Measurements from ENCODE around the gene ZNF618. TPM values are rescaled to one million over a fixed set of nuclear protein-coding genes. Genes with fewer than 3 reads are reported as not detected.

The ZNF618 gene
- total RNA-seq, 2 donors from 2014 or later = 4.6 to 11.3 TPM

DNA sequence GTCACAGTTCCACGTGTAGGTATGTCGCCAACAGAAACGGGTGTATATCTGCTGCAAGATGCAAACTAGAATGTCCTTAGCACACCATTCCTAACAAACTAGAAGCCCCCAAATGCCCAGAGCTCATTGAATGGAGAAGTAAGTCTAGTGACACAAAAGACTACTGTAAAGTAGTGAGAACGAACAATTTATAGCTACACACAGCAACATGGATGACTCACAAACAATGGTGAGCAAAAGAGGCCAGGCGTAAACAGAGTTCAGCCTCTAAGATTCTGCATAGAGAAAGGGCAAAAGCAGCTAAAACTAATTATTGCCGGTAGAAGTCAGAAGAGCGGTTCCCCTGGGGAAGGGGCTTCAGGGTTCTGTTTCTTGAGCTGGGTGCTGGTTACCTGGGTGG, 127.2 kb downstream of the ZNF618 start:
- H3K9me3 ChIP-seq = no peaks in the 10 kb centered on the region
- no peaks in the 10 kb centered on the region for H3K27me3 ChIP-seq (replicated peaks; ENCODE audit: insufficient read depth)
- intact Hi-C loops (cut with DNase I) = no loop called here
- H3K4me3 ChIP-seq = no peak overlapping the region
- no peak for DNase-seq (ENCODE audit: low spot score)
- TF ChIP-seq POLR2A (IDR thresholded peaks at IDR 0.05) (no peak), POLR2AphosphoS5 (IDR thresholded peaks at IDR 0.05) (no peak)
- TF ChIP-seq, protein P1, sequence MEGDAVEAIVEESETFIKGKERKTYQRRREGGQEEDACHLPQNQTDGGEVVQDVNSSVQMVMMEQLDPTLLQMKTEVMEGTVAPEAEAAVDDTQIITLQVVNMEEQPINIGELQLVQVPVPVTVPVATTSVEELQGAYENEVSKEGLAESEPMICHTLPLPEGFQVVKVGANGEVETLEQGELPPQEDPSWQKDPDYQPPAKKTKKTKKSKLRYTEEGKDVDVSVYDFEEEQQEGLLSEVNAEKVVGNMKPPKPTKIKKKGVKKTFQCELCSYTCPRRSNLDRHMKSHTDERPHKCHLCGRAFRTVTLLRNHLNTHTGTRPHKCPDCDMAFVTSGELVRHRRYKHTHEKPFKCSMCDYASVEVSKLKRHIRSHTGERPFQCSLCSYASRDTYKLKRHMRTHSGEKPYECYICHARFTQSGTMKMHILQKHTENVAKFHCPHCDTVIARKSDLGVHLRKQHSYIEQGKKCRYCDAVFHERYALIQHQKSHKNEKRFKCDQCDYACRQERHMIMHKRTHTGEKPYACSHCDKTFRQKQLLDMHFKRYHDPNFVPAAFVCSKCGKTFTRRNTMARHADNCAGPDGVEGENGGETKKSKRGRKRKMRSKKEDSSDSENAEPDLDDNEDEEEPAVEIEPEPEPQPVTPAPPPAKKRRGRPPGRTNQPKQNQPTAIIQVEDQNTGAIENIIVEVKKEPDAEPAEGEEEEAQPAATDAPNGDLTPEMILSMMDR (IDR thresholded peaks at IDR 0.05) = no peak
- peaks cover 6% of the 10 kb centered on the region for H3K4me1 ChIP-seq (replicated peaks)
- no peaks in the 10 kb centered on the region for H3K36me3 ChIP-seq
- H3K27ac ChIP-seq = no peak overlapping the region
- 79% methylated on average over 7 of the region's 7 CpGs for WGBS

DNA sequence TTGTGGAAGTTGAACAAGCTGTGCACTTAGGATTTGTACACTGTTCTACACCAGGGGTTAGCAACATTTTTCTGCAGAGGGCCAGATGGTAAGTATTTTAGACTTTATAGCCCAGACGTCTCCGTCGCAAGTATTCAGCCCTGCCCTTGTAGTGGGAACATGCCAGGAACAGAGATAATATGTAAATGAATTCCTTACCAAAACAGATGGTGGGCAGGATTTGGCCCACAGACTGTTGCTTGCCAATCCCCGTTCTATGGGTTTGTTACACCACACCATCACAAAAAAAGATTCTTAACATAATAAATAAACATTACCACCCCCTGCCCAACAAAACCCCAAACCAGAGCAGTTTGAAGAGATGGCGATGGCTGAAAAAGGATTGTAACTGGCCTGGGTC, 127.6 kb downstream of the ZNF618 start:
- TF ChIP-seq, protein P1 (IDR thresholded peaks at IDR 0.05) = no peak
- TF ChIP-seq POLR2A (IDR thresholded peaks at IDR 0.05) = no peak
- TF ChIP-seq POLR2AphosphoS5 (IDR thresholded peaks at IDR 0.05) = no peak
- H3K9me3 ChIP-seq = no peaks in the 10 kb centered on the region
- no peak overlapping the region for H3K4me3 ChIP-seq
- no peaks in the 10 kb centered on the region for H3K27me3 ChIP-seq (replicated peaks; ENCODE audit: insufficient read depth)
- DNase-seq (ENCODE audit: low spot score) = no peak
- H3K36me3 ChIP-seq = no peaks in the 10 kb centered on the region
- intact Hi-C loops (cut with DNase I) = no loop called here
- peaks cover 6% of the 10 kb centered on the region for H3K4me1 ChIP-seq (replicated peaks)
- no peak overlapping the region for H3K27ac ChIP-seq
- WGBS = 57% methylated on average over 5 of the region's 5 CpGs

DNA sequence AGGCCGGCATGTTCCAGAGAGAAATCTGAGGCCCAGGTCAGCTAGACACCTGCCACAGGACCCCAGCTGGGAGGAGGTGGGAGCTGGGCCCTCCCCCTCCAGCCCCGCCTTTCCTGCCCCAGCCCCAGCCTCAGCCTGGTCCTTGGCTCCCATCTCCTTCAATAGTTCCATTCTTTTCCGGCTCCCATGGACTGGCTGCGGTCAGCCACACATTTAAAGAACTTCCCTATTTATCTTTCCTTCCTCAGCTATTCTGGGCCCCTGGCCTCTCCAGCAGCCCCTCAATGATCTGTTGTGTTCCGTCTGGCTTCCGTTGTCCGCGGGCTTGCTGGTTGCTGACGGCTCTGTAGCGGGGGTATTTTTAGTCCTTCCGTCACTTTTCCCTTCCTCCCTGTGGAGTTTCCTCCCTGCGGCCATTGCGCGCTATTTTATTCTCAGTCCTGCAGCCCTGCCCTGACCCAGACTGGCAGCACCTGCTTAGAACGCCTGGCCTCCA, 128.2 kb downstream of the ZNF618 start:
- Histone ChIP-seq H3K27me3 (replicated peaks; ENCODE audit: insufficient read depth) (no peaks in the 10 kb centered on the region), H3K36me3 (no peaks in the 10 kb centered on the region), H3K27ac (no peak overlapping the region), H3K4me1 (replicated peaks) (peaks cover 6% of the 10 kb centered on the region), H3K9me3 (no peaks in the 10 kb centered on the region), H3K4me3 (no peak overlapping the region)
- DNase-seq (ENCODE audit: low spot score) = no peak
- intact Hi-C loops (cut with DNase I) = no loop called here
- WGBS = 70% methylated on average over 15 of the region's 15 CpGs
- TF ChIP-seq POLR2A (IDR thresholded peaks at IDR 0.05) (no peak), POLR2AphosphoS5 (IDR thresholded peaks at IDR 0.05) (no peak)
- TF ChIP-seq, protein P1 (IDR thresholded peaks at IDR 0.05) = no peak

DNA sequence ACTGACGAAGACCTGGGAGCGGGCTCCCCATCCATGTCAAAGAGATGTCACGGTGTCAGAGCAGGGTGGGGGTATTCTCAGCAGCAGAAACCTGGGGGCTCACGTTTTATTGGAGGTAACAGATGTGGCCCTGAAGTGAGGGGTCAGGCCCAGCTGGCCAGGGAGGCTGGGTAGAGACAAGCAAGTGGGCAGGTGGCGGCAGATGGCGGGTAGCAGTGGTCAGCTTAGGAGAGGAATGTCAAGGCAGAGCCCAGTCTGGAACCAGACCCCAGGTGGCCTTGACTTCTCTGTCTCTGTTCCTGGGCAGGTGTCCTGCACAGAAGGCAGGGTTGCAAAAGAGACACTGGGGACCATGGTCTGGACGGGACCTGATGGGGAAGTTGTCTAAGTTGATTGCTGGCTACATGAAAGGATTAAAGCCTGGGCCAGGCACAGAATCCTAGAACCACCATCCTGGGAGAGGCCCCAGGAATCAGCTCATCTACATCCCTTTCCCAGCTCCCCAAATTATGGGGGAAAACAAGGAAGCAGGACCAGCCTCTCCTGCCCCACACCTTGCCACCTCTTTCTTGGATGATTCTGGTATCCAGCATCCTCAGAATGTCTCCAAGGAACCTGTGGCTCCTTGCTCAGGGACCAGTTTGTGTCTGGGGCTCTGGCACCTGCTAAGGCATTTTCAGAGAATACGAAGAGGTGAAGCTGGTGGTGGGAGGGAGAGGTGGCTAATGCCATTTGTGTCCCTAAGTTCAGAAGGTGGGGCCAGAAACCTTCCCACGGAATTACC, 129.5 kb downstream of the ZNF618 start:
- DNase-seq (ENCODE audit: low spot score) = no peak
- TF ChIP-seq POLR2AphosphoS5 (IDR thresholded peaks at IDR 0.05) (no peak), POLR2A (IDR thresholded peaks at IDR 0.05) (no peak)
- TF ChIP-seq, protein P1 (IDR thresholded peaks at IDR 0.05) = no peak
- intact Hi-C loops (cut with DNase I) = no loop called here
- Histone ChIP-seq H3K4me1 (replicated peaks) (no peaks in the 10 kb centered on the region), H3K4me3 (no peak overlapping the region), H3K9me3 (no peaks in the 10 kb centered on the region), H3K27me3 (replicated peaks; ENCODE audit: insufficient read depth) (no peaks in the 10 kb centered on the region), H3K27ac (no peak overlapping the region), H3K36me3 (no peaks in the 10 kb centered on the region)
- WGBS = 94% methylated on average over 9 of the region's 9 CpGs

GRCh38 chr9:114006155-114006550, 130.0 kb downstream of the ZNF618 start:
- no peak overlapping the region for H3K4me3 ChIP-seq
- no peaks in the 10 kb centered on the region for H3K4me1 ChIP-seq (replicated peaks)
- WGBS = 96% methylated on average over 4 of the region's 4 CpGs
- H3K36me3 ChIP-seq = no peaks in the 10 kb centered on the region
- intact Hi-C loops (cut with DNase I) = no loop called here
- no peak for TF ChIP-seq POLR2AphosphoS5 (IDR thresholded peaks at IDR 0.05)
- no peak for TF ChIP-seq POLR2A (IDR thresholded peaks at IDR 0.05)
- TF ChIP-seq, protein P1 (IDR thresholded peaks at IDR 0.05) = no peak
- no peak for DNase-seq (ENCODE audit: low spot score)
- H3K27me3 ChIP-seq (replicated peaks; ENCODE audit: insufficient read depth) = no peaks in the 10 kb centered on the region
- no peak overlapping the region for H3K27ac ChIP-seq
- no peaks in the 10 kb centered on the region for H3K9me3 ChIP-seq

Data from prostate gland (tissue), 2 donors.